ENCODE measurements around the gene TMEM144.
"Not testable (repeated sequence)": the region's sequence is repeated elsewhere in the genome, so short reads cannot be mapped to it uniquely, and the experiment has no call there.

TMEM144 gene

DNA sequence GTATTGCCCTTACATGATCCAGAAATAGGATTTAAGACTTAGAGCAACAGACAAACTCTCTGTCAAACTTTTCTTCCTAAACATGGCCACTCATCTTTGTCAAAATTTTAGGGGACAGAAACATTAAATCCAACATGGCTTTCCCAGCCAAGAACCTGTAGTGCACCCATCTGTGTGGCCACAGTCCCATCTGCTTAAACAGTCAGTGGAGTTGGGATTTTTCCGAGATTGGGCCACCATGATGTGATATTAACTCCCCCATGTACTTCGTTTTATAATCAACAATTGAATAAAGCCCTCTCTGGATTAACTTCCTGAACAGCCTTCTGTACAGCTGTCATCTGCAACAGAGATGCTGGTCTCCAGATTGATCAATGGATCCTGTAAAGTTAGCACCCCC lies 28.9 kb downstream of the TMEM144 start:
- no peak for DNase-seq

DNA sequence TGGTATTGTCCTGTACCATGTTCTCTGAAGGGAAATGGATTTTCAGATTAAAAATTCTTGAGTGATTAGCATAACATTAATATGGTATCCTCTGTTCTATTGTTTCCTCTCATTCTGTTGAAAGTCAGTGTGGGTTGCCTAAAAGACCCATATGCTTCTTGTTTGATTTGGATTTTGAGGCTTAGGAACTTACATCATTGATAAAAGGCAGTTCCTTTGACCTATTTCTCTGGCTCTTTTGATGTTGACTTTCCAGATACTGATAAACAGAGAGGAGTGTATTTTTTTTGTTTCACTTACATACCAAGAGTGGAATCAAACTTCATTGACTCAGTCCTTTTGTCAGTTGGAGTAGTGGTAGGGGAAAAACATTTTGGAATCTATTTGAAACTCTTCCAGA lies 32.8 kb downstream of the TMEM144 start:
- DNase-seq: no peak

- no peak for DNase-seq
These were observed 40.0 kb downstream of the TMEM144 start for GRCh38 chr4:158250321-158250720.

DNA sequence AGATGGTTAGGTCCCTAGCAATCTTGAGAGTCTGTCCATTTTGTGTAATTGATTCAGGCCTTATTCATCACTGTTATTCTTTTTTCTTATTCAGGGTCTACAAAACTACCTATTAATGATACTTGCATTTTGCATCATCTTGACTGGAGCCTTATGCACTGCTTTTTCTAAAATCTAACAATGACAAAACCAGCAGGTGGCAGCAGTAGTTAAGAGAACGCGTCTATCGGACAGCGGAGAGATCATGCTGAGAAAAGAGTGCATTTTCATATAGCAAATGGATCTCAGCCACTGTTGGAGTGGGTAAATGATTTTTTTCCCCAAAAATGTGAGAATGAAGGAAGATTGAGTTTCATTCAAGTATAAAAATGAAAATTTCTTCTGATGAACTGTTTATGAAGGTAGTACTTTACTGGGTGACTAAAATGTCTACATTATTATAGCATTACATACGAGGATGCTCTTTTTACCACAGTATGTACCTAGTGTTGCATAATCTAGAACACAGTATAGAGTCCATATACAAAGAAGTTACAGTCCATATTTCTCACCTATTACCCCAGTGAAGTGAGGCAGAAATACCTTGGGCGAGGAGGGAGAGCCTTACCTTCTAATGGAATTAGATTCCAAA lies 43.2 kb downstream of the TMEM144 start:
- peak; percentile 45 for DNase-seq

DNA sequence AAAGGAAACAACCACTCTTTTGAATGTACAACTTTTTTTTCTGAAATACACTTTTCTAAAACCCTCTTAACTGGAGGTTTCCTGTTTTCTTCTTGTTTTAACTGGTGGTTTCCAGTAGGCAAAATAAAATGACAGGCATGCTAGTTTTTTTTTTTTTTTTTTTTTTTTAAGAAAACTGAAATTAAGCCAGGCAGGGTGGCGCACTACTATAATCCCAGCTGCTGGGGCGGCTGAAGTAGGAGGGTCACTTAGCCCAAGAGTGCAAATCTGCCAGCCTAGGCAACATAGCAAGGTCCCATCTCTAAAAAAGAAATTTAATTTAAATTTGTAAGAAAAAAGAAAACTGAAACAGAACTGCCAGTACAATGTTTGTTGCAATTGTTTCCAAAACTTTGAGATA lies 44.0 kb downstream of the TMEM144 start:
- DNase-seq: no peak

DNA sequence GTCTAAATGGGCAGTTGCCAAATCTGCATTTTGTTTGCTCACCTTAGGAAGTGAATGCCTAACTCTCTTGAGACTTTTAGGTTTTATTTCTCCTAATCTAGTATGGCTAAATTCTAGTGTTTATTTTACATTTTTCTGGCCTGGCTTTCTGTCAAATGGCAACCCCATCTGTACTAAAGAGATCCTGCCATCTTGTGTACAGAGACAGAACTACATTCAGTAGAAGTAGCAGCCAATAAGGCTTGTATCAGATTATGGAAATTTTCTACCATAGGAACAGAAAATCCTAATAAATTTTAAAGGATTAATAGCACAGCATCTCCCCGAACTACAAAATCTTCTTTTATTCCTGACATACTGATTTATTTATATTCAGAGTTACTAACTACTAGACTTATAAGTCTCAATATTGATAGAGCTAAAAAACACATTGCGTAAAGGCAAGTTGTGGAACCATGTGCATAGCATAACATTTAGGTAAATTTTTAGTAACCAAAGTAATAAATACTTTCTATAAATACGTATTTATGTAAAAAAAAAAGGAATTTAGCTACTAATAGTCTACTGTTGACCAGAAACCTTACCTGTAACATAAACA lies 45.5 kb downstream of the TMEM144 start:
- DNase-seq: peak; percentile 6

- no peak for DNase-seq
These were observed 49.8 kb downstream of the TMEM144 start for GRCh38 chr4:158259955-158260575.

GRCh38 chr4:158261480-158261879 lies 51.2 kb downstream of the TMEM144 start:
- DNase-seq: no peak

DNA sequence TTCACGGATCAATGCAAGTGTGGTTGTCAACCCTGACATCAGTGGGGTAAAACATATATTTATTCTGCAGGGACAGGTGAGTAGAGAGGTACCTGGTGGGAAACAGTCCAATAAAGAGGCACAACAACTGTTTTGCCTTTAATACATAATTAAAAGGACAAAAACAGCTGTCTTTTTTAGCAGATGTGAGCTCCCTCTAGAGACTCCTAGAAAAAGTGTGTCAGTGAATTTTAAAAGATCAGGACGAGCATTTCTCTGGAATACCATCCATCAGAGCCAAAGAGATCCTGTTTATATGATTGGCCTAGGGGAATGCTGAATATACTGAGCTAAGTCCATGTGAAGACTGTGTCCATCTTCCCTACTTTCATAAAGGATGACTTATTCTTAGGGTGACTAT lies 58.3 kb downstream of the TMEM144 start:
- no peak for DNase-seq

DNA sequence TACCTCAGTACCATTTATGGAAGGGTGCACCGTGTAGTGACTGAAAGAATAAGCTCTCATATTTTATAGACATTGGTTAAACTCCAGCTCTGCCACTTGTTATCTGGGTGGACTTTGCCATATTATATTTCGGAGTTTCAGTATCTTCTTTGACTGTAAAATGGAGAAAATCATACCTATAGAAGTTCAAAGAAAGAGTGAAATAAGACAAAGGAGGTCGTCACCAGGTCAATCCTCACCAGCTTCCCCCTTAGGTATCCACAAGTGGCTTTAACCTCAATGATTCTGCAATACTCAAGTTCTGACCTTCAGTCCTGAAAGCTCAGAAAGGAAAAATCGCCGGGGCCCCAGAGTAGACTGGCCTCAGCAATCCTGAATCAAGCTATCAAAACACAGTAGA lies 64.3 kb downstream of the TMEM144 start:
- DNase-seq: no peak

DNA sequence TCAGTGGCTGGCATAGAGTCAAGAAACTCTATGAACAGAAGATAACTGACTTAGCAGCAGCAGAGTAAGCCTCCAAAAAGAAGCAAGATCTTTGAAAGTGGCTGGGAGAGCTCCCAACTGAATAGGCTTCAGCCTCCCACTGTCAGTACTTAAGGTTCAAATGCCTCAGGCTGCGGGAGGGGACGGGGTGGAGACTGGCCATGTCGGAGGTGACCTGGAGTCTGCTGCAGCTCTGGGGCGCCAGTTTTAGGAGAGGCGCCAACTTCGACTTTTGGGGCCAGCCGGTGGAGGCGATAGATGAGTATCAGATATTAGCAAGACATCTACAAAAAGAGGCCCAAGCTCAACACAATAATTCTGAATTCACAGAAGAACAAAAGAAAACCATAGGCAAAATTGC lies 67.3 kb downstream of the TMEM144 start:
- no peak for DNase-seq

GRCh38 chr4:158279052-158279451 lies 68.8 kb downstream of the TMEM144 start:
- DNase-seq: not testable (repeated sequence)

DNA sequence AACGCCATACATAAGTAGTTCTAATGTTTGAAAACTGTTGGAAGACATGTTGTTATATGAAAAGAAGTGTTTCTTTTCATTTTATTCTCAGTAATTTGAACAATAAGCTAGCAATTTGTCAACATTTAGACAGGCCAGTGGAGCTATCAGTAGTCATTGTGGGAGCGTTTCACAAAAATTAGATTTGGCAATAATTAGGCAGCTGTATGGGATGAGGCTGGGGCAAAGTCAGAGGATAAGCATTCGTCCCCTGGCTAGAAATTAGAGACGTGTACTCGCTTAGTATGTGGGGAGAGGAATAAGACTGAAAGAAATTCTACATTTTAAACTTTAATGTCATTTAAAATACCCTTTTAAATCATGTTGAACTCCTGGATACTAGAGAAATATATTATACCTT lies 70.6 kb downstream of the TMEM144 start:
- DNase-seq: no peak

GRCh38 chr4:158282252-158282651 lies 72.0 kb downstream of the TMEM144 start:
- DNase-seq: no peak

- no peak for DNase-seq
These were observed 75.3 kb downstream of the TMEM144 start for GRCh38 chr4:158285429-158286216.

- no peak for DNase-seq
These were observed 80.6 kb downstream of the TMEM144 start for GRCh38 chr4:158290912-158291311.

GRCh38 chr4:158291334-158292055 lies 81.2 kb downstream of the TMEM144 start:
- DNase-seq: no peak

GRCh38 chr4:158292156-158292555 lies 81.9 kb downstream of the TMEM144 start:
- DNase-seq: no peak

- no peak for DNase-seq
These were observed 84.8 kb downstream of the TMEM144 start for GRCh38 chr4:158295053-158295452.

DNA sequence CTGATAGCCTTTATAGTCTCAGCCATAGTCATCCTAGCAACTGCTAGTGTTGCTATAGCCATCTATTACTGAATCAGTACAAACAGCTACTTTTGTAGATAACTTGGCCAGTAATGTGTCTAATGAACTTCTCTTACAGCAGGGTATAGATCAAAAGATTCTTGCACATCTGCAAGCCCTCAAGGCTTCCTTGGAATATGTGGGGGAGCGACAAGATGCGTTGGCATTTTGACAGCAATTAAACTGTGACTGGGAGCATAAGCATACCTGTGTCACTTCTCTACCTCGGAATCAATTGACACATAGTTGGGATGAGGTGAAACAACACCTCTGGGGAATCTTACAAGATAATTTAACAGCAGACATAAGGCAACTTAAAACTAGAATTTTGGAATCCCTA lies 87.6 kb downstream of the TMEM144 start:
- no peak for DNase-seq

- DNase-seq: no peak
These were observed 89.2 kb downstream of the TMEM144 start for GRCh38 chr4:158299459-158300007.

- no peak for DNase-seq
These were observed 89.7 kb downstream of the TMEM144 start for GRCh38 chr4:158300012-158300411.

Measured in CD4-positive, alpha-beta T cell treated with Interleukin-10 for 1 hour (primary cell).